Gastrocnemius medialis (tissue), 4 donors: ENCODE data around the gene FBXO2.
"Not testable (repeated sequence)": the region's sequence is repeated elsewhere in the genome, so short reads cannot be mapped to it uniquely, and the experiment has no call there.

Experiments used
- CTCF ChIP-seq, 5 experiments: fragments of 450-650 bp in 3 of 5; fragments of 200-600 bp in 2 of 5; sonication (generic) in 2 of 5; IDR thresholded peaks in 4 of 5; conservative IDR thresholded peaks in 1 of 5; 1 replicate in 4 of 5; 2 replicates in 1 of 5; pipeline ENCODE4 v1.5.1; 2016 to 2019; ENCODE audit warnings: antibody characterized with exemption in 5 of 5, mild to moderate bottlenecking in 3 of 5, moderate library complexity in 3 of 5
- POLR2A ChIP-seq, 2 donors: fragments of 450-650 bp; IDR thresholded peaks; one replicate each; pipeline ENCODE4 v1.6.1; 2017; ENCODE audit warnings: antibody characterized with exemption in 2 of 2, mild to moderate bottlenecking in 2 of 2, moderate library complexity in 2 of 2

- TF ChIP-seq CTCF (IDR thresholded peaks at IDR 0.05 in 4 of 5, conservative IDR thresholded peaks at IDR 0.05 in 1 of 5): peak; percentile 90 to 97 (median 94)
- not testable (repeated sequence) for TF ChIP-seq POLR2A (IDR thresholded peaks at IDR 0.05)
Measured at GRCh38 chr1:11642418-11643017, 11.7 kb downstream of the FBXO2 start.
